ENCODE results near the gene KCND3.

- TF ChIP-seq POLR2A (IDR thresholded peaks at IDR 0.05; ENCODE audit: extremely low read depth, insufficient read length), result no peak
- no peak for TF ChIP-seq CTCF (IDR thresholded peaks at IDR 0.05; ENCODE audit: low read depth, low read length)
Observed at GRCh38 chr1:111738436-111739193, 250.9 kb downstream of the KCND3 start.

All from NB4 (cell line).